ENCODE results near the gene HDAC9. TPM values are rescaled to one million over a fixed set of nuclear protein-coding genes. Genes with fewer than 3 reads are reported as not detected.

HDAC9 gene
- total RNA-seq, 1 experiment from 2014 or later, result 4.3 TPM

- Histone ChIP-seq H3K9ac (ENCODE audit: low read length) (no peak overlapping the region), H3K9me2 (ENCODE audit: insufficient read depth) (no peaks in the 10 kb centered on the region), H2AFZ (ENCODE audit: low read depth, low read length, poor library complexity, severe bottlenecking) (no peak overlapping the region), H3K4me3 (replicated peaks in 1 of 2; ENCODE audit: low read depth in 1 of 2, low read length in 2 of 2) (no peak overlapping the region), H3K36me3 (ENCODE audit: control insufficient read depth in 1 of 2, insufficient read depth in 2 of 2, low read length in 2 of 2) (no peaks in the 10 kb centered on the region), H3K9me3 (ENCODE audit: control insufficient read depth in 1 of 2, insufficient read depth in 1 of 2, low read depth in 1 of 2, low read length in 2 of 2) (no peaks in the 10 kb centered on the region), H3K4me1 (ENCODE audit: control insufficient read depth in 1 of 2, insufficient read depth in 2 of 2, low read length in 2 of 2) (no peaks in the 10 kb centered on the region), H3K4me2 (ENCODE audit: low read length) (no peak overlapping the region), H3K79me2 (ENCODE audit: insufficient read depth, low read length) (no peaks in the 10 kb centered on the region), H3K27me3 (ENCODE audit: insufficient read depth, low read length) (no peaks in the 10 kb centered on the region), H4K20me1 (ENCODE audit: insufficient read depth) (no peaks in the 10 kb centered on the region), H3K27ac (ENCODE audit: low read depth, low read length) (no peak overlapping the region)
- ATAC-seq (no peak), DNase-seq (ENCODE audit: low read depth, low spot score) (no peak)
- intact Hi-C loops (cut with micrococcal nuclease), result no loop called here
- BruUV-seq (replicated peaks), result no TSS peak
- POLR2A ChIA-PET, result no interaction called here
- RAD21 ChIA-PET (ENCODE audit: low non-redundant PET in 1 of 2, low total read pairs in 2 of 2, uncharacterized antibody in 2 of 2, unreplicated experiment in 2 of 2), result no interaction called here
- CTCF ChIA-PET, result no interaction called here
- TF ChIP-seq CTCF (IDR thresholded peaks at IDR 0.05 in 2 of 3, conservative IDR thresholded peaks at IDR 0.05 in 1 of 3; ENCODE audit: borderline replicate concordance in 1 of 3, insufficient read depth in 1 of 3, low read depth in 2 of 3, low read length in 2 of 3), result no peak
- TF ChIP-seq MAX (IDR thresholded peaks at IDR 0.05), result no peak
- TF ChIP-seq JUND (IDR thresholded peaks at IDR 0.05), result no peak
These were observed 183.7 kb downstream of the HDAC9 start for GRCh38 chr7:18679261-18679660.

- Histone ChIP-seq H3K4me3 (replicated peaks in 1 of 2; ENCODE audit: low read depth in 1 of 2, low read length in 2 of 2) (no peak overlapping the region), H3K9ac (ENCODE audit: low read length) (no peak overlapping the region), H2AFZ (ENCODE audit: low read depth, low read length, poor library complexity, severe bottlenecking) (no peak overlapping the region), H3K27ac (ENCODE audit: low read depth, low read length) (no peak overlapping the region), H3K4me1 (ENCODE audit: control insufficient read depth in 1 of 2, insufficient read depth in 2 of 2, low read length in 2 of 2) (no peaks in the 10 kb centered on the region), H3K36me3 (ENCODE audit: control insufficient read depth in 1 of 2, insufficient read depth in 2 of 2, low read length in 2 of 2) (no peaks in the 10 kb centered on the region), H3K79me2 (ENCODE audit: insufficient read depth, low read length) (no peaks in the 10 kb centered on the region), H3K9me2 (ENCODE audit: insufficient read depth) (no peaks in the 10 kb centered on the region), H3K4me2 (ENCODE audit: low read length) (no peak overlapping the region), H4K20me1 (ENCODE audit: insufficient read depth) (no peaks in the 10 kb centered on the region), H3K27me3 (ENCODE audit: insufficient read depth, low read length) (no peaks in the 10 kb centered on the region), H3K9me3 (ENCODE audit: control insufficient read depth in 1 of 2, insufficient read depth in 1 of 2, low read depth in 1 of 2, low read length in 2 of 2) (no peaks in the 10 kb centered on the region)
- TF ChIP-seq CEBPB (IDR thresholded peaks at IDR 0.05; ENCODE audit: low read depth), result no peak
- TF ChIP-seq ELF1 (IDR thresholded peaks at IDR 0.05; ENCODE audit: borderline replicate concordance, low read depth), result no peak
- TF ChIP-seq POLR2A (IDR thresholded peaks at IDR 0.05; ENCODE audit: borderline replicate concordance, extremely low read depth, insufficient read depth, insufficient read length), result no peak
- no peak for TF ChIP-seq RAD21 (IDR thresholded peaks at IDR 0.05; ENCODE audit: low read depth)
- no peak for TF ChIP-seq SIN3A (IDR thresholded peaks at IDR 0.05; ENCODE audit: low read depth)
- no peak for TF ChIP-seq REST (IDR thresholded peaks at IDR 0.05; ENCODE audit: low read depth)
- no peak for TF ChIP-seq YY1 (IDR thresholded peaks at IDR 0.05; ENCODE audit: extremely low read depth, insufficient replicate concordance, low read depth, low read length)
- no peak for TF ChIP-seq SRF (IDR thresholded peaks at IDR 0.05; ENCODE audit: low read depth)
- TF ChIP-seq POLR2AphosphoS5 (IDR thresholded peaks at IDR 0.05; ENCODE audit: low read depth, low read length), result no peak
- TF ChIP-seq CTCF (IDR thresholded peaks at IDR 0.05 in 2 of 3, conservative IDR thresholded peaks at IDR 0.05 in 1 of 3; ENCODE audit: borderline replicate concordance in 1 of 3, insufficient read depth in 1 of 3, low read depth in 2 of 3, low read length in 2 of 3), result no peak
- TF ChIP-seq ZFX (IDR thresholded peaks at IDR 0.05), result no peak
- ChIA-PET RAD21 (ENCODE audit: low non-redundant PET in 1 of 2, low total read pairs in 2 of 2, uncharacterized antibody in 2 of 2, unreplicated experiment in 2 of 2) (no interaction called here), CTCF (interaction anchor here (1.3 kb wide), 1 partner anchor 16 kb away, joined by 3 read pairs; no protein-coding TSS in a partner anchor), POLR2A (no interaction called here)
- intact Hi-C loops (cut with micrococcal nuclease), result no loop called here
- DNase-seq (ENCODE audit: low read depth, low spot score) (no peak), ATAC-seq (no peak)
- BruUV-seq (replicated peaks), result no TSS peak
These were observed 185.0 kb downstream of the HDAC9 start for GRCh38 chr7:18680576-18680975.
